HG03025 (cell line): Measurements from ENCODE around the gene CCNG2.

ENCODE experiments used
- ATAC-seq: cut with Tn5 transposase; IDR thresholded peaks from one replicate; pipeline ENCODE4 v1.9.1; 2021; ENCODE audit warnings: mild to moderate bottlenecking, moderate library complexity; ENCODE audit not compliant: unreplicated experiment, low FRiP score

CCNG2 gene

GRCh38 chr4:77199701-77200100 is 42.7 kb downstream of the CCNG2 start:
- no peak for ATAC-seq

GRCh38 chr4:77201343-77201742 is 44.3 kb downstream of the CCNG2 start:
- no peak for ATAC-seq

- no peak for ATAC-seq
Observed at GRCh38 chr4:77201857-77202256, 44.9 kb downstream of the CCNG2 start.

GRCh38 chr4:77202491-77202890 is 45.5 kb downstream of the CCNG2 start:
- no peak for ATAC-seq

GRCh38 chr4:77203380-77204197 is 46.6 kb downstream of the CCNG2 start:
- ATAC-seq = peak; percentile 66

- no peak for ATAC-seq
Observed at GRCh38 chr4:77204621-77205020, 47.6 kb downstream of the CCNG2 start.

GRCh38 chr4:77209012-77209411 is 52.0 kb downstream of the CCNG2 start:
- no peak for ATAC-seq

GRCh38 chr4:77209936-77210335 is 52.9 kb downstream of the CCNG2 start:
- no peak for ATAC-seq

GRCh38 chr4:77215107-77215506 is 58.1 kb downstream of the CCNG2 start:
- ATAC-seq = no peak

GRCh38 chr4:77217526-77217925 is 60.5 kb downstream of the CCNG2 start:
- ATAC-seq = no peak

GRCh38 chr4:77219266-77219665 is 62.3 kb downstream of the CCNG2 start:
- no peak for ATAC-seq
